HT-29 (cell line): ENCODE measurements around the gene KCNJ12. TPM values are rescaled to one million over a fixed set of nuclear protein-coding genes. Genes with fewer than 3 reads are reported as not detected.

Experiments
- DNase-seq: peaks from one replicate; pipeline ENCODE4 v3.0.0-alpha.2; 2015; ENCODE audit warnings: low spot score
- total RNA-seq: library from RNA; depleted of rRNA; stranded (reverse); fragments of >200 nt; shearing (Covaris generic); gene quantifications from 2 replicates; pipeline ENCODE4 v1.2.3, GENCODE V29; 2014

KCNJ12 gene
- total RNA-seq, 1 experiment from 2014 or later, result not detected

DNA sequence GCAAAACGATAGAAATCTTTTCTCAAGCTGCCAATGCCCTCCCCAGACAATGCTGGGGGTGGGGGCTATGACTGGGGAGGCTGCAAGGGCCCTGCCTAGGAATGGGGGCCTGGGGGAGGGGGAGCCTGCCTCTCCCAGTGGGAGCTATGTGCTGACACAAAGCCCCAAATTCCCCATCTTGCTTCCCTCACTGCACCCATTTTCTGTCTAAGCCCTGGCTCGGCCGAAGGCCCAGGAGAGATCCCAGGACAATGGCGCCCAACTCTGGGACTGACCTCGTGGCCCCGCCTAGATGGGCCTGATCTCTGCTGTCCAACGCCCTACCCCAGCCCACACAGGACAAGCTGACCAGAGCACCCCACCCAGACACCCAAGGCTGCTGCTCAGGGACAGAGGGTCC is 11.1 kb upstream of the KCNJ12 start:
- DNase-seq, result no peak

DNA sequence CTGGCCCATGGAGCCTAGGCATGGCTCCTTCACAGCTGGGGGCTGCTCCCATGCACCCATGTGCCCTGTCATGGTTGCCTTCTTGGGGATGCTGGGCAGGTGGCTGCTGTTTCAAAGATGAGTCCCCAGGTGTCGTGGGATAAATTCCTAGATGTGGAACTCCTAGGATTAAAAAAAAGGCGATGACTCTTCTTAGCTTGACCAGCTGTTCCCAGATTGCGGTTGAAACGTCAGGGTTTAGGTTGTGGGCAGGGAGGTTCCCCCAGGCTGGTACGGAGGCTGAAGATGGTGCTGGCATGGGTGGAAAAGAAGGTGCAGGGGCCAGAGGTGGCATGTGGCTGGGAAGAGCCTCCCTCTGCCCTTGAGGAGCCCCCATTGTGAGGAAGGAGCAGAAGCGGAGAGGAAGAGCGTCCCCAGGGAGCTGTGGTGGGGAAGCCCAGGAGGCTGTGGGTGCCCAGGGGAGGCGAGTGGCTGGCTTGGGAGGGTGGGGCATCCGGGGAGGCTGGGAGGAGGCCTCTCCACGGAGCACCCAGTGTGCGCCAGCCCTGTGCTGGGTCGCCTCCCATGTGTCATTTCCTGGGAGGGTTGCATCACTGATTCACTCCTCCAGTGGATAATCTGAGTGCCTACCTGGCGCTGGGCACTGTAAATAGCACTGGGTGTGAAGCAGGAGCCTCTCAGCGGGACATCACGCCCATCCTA is 7.5 kb upstream of the KCNJ12 start:
- DNase-seq, result no peak

DNA sequence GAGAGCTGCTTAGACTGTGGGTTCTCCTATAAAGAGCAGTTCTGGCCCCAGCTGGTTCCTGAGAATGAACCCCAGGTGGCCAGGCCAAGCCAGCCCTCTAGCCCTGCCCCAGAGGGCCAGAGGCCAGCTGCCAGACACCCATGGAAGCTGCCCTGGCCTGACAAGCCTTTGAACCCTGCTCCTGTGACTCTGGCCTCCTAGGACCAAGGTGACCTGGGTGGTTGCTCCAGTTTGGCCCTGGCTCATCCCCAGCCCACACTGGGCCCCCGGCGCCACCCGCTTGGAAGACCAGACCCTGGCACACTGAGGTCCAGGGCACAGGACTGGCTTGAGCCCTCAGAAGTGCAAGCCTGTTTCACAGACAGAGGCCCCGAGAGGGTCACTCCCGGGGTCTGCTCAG is 6.8 kb upstream of the KCNJ12 start:
- DNase-seq, result no peak

DNA sequence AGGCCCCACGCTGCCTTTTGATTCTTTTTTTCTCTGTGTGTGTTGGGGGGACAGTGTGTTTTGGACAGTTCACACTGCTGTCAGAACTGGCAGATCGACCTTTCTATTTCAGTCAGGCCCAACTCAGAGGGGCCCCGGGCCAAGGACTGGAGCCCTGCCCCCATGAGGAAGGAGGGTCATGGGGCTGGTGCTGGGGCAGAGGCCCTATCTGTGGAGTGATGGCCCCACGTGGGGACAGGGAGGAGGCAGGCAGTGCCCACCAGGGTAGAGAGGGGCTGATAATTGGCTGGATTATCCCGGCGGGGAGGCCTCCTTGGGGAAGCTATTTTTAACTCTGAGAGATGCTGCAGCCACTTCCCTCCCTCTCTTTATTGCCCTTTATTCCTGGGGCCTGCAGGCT is 5.7 kb upstream of the KCNJ12 start:
- DNase-seq, result no peak

DNA sequence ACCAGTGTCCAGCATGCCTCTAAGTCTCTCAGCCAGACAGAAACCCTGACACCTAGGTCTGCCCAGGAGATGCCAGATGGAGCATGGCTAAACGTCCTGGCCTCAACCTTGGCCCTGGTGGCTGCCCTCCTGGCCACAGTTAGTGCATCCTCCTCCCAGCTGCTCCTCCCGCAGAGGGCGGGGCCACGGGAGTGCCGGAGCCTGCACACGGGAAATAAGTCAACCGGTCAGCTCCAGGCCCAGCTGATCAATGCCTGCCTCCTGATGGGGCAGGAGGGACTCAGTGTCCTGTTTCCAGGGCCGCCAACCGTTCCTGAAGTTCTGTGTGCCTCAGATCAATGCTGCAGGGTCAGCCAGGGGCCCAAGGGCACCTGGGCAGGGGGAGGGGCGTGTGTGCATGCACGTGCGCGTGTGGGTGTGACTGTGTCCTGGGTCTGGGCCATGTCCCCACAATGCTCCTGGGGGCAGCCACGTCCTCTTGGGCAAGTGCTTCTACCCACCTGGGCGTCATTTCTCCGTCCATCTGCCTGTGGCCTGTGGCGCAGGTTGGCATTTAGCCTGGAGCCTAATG is 4.6 kb upstream of the KCNJ12 start:
- no peak for DNase-seq

DNA sequence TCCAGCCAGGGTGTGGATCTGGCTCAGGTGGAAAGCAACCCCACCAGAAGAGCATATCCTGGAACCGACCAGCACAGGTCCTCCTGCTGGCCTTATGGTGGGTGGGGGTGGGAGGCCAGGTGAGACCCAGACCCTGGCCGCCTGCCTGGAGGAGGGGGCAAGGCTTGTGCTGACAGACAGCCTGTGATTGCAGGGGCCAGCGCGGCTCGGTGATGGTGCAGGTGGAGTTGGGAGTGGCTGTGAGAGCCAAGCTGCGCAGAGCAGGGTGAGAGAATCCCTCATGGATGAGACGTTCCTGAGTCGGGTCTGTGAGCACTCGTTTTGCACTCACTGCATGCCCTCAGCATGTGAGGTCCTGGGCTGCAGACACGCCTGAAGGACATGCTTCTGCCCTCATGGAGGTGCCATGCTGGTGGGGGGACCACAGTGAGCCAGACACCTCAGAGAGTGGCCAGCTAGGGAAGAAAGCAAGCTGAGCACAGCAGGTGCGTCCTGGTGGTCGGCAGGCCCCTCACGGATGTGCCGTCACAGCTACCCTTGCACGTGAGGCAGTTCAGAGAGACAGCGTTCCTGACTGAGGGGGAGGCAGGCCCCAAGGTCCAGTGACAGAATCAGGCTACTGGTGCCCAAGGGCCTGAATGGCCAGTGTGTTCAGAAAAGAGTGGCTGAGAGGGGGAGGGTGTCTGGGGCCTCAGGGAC is 3.8 kb upstream of the KCNJ12 start:
- DNase-seq, result no peak

DNA sequence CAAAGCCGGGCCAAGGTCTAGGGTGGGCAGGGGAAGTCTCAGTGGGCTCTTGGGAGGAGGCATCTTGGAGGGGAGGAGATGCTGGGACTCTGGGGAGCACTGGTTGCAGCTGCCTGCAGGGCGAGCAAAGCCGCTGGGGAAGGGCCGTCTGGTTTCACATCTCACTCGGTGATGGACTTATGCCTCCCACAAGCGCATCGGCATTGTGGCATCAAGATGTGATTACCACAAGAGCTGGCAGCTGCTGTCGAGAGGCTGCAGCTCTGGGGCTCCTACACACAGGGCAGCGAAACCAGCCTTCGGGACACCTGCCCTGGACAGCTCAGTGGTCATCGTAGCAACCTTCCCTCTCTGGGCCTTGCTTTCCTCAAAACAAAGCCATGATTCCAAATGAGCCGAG is 3.1 kb upstream of the KCNJ12 start:
- no peak for DNase-seq

DNA sequence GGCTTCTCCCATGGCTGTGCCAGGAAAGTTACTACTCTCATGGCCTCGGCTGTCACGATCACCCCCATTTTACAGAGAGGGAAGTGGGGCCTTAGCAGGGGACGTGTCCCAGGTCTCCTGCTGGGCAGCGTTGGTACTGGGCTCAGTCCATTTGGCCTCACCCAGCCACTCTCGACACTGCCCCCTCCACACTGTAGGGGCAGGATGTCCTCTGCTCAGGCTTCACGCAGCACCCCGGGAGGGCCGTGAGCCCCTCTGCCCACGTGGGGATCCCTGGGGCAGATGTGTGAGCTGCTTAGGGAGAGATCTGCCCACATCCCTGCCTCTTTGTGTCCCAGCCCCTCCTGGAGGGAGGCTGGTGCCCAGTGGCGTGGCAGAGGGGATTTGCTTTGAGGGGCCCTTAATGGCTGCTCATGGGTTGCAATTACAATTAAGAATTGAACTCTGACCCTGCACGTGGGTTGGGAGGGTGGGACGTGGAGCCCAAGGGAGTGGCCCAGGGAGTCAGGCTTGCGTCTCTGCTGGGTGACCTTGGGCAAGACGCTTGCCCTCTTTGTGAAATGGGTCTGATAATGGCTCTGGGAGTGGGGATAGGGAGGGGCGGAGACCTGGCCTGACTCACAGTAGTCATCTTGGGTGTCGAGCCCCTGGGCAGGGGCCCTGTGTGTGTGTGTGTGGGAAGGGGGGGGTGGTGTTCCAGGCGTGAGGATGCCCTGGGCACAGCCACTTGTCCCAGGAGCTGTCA is 2.3 kb upstream of the KCNJ12 start:
- DNase-seq, result no peak

DNA sequence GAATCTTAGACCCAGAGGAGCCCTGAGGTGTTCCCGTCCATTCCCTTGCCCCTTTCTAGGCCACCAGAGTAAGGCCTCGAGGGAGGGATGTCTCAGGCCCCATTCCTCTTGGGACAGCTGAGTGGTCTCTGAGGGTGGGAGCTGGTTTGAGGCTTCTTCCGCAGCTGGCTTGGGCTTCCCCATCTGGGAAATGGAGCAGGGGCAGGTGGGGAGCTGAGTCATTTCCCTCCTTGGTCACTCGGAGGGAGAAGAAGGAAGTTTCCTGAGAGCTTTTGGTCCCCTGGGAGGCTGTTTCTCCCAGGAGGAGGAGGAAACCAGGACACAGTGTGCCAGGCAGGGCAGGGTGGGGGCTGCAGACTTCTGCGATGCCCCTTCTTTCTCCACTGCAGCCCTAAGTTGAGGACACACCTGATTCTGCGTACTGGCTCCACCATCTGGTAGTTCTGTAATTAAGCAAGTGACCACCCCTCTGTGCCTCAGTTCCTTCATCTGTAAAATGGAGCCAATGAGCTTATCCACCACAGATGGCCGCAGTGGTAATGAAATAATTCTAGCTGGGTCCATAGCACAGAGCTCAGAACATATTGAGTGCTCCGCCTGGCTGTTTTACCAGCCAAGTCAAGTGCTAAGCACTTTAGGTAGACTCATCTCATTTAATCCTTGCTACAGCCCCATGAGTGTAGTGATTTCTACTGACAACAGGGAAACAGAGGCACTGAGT is 1.6 kb upstream of the KCNJ12 start:
- no peak for DNase-seq

DNA sequence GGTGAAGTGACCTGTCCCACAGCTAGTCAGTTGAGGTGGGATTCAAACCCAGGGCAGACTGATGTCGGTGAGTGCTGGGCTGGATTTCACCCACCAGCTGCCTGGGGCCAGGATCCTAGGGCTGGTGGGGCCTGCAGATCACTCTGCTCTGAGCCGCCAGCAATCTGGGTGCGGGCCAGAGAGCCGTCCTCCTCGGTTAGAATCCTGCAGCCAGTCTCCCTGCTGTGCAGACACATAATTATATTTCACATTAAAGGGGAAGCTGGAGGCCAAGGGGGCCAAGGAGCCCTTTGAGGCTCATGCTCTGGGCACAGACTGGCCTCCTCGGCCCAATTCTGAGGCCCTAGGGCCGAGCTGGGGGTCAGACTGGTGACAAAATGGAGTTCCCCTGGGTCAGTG is 996 bp upstream of the KCNJ12 start:
- DNase-seq, result no peak

DNA sequence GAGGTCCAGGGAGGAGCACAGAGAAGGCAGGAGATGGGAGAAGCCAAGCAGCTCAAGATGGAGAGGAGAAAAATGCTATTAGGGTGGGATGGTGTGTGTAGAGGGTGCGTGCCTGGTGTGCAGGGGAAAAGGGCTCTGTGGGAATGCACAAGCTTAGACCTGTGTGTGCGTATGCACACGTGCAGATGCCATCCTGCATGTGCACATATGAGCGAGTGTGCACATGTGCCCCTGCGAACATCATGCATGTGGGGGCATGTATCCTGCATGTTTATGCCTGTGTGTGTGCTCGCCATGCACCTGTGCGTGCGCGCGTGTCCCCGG is 438 bp upstream of the KCNJ12 start:
- no peak for DNase-seq

DNA sequence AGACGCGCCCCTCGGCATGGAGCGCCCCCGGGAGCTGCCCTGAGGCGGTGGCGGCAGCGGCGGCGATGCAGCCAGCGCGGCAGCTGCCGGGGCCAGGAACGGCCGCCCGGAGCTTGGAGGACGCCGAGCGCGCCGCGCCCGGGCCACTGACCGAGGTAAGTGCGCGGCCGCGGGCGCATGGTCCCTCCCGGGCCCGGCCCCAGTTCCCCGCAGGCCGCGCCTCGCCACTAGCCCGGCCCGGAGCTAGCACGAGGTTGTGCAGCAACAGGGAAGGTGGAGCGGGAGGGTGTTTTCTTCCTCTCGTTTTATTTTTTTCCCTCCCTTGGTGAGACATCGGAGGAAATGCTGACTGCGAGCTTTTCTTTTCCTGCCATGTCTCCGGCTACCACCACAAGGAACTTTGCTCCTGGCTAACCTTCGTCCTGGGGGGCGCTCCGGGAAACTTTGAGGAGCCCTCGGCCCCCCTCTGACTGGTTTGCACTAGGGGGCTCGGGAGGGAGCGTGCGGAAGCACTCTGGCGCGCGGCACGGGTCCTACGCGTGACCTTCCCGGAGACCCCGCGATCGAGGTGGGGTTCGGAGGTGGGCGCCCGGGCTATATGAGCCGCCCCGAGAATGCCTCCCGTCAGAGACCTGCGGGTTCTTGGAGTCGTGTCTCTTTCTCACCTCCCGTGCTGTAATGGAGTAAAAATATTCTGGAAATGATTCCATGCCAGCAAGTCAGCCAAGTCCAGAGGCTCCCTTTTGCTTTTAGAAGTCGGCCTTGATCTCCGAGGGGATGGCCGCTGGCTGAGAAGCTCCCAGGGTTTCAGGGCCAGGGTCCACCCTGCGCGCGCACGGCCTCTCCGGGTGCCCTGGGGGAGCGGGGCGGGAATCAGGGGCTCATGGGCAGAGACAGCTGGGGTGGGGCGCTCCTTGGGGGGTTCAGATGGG is 868 bp downstream of the KCNJ12 start:
- DNase-seq, result no peak

DNA sequence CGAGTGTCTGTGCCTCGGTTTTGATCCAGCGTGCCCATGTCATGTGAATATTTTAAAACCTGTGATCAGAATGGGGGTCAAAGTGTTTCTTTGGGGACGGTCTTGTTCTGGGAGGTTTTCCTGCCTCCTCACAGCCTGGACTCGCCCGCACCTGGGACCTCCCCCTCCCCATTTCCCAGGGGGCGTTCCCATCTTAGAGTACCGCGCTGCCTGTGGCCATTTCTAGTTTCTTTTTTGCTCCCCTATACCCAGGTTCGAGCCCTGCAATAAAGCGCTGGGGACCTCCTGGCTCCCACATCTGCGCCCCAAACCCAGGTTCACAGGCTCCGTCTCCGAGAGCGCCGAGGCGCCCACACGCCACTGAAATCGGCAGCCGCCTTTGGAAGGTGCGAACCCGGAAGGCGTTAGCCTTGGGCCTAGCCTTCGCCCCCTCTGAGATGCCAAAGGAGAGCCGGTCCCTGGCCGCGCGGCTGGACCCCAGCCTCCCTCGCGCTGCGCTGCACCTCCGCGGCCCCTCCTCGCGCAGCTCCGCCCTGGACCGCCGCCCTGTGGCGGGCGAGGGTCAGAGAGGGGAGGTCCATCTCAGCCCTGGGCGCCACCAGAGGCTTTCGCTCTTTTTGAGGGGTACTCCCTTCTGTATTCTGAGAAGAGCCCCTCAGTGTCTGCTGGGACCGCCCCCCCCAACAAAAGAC is 1.7 kb downstream of the KCNJ12 start:
- DNase-seq, result no peak

DNA sequence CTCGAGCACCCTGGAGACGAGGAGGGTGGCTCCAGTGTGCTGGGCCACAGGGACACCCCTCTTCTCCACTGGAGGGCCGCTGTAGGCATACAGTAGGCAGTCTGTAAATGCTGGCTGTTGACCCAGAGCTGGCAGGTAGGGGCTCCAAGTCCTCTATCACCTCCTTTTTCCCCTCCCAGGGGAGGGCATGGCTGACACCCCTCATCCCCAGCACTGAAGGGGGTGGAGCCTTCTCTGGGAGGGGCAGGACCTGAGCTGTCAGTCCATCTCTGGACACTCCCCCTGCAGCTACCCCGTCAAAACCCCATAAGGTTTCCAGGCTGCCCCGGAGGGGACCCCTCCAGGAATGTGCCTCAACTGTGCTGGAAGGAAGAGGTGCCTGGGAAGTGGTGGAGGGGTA is 2.4 kb downstream of the KCNJ12 start:
- no peak for DNase-seq

DNA sequence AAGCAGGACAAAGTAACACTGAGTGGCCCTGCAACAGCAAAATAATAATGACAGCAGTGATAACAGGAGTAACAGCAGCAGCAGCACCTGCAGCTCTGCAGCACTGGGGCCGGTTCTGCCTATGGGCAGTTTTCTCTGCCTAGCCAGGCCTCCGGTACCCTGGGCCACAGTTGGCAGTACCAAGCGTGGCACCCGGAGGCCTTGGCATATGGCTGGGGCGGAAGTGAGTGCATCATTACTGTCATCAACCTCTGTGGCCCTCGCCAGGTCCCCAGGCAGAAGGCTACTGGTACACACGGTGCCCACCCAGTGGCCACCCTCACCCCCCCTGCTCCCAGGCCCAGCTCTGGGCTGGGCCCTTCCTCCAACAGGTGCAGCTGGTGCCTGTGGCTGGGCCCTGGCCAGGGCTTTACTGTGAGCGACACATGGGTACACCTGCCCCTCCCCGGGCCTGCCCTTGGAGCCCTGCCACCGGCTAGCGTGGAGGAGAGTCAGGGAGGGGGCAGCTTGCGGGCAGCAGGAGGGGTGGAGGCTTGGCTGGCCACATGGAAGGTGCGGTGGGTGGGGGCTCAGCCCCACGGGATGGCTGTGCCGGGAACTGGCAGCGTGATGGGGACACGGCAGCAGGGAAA is 3.0 kb downstream of the KCNJ12 start:
- no peak for DNase-seq

DNA sequence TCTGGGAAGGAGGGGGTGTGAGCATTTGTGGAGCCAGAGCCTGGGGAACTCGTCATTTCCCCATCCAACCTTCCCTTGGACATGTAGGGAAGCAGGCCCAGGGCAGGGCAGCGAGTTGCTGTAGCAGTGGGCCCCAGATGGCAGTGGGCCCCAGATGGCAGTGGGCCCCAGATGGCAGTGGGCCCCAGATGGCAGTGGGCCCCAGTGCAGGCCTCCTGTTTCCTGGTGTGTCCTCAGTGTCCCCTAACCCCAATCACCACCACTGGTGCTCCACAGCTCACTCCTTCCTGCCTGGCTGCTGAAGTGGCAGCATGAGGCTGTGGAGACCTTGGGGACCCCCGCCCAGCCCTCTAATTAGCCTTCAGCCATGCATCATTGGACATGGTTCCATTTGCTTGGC is 4.5 kb downstream of the KCNJ12 start:
- DNase-seq, result no peak

DNA sequence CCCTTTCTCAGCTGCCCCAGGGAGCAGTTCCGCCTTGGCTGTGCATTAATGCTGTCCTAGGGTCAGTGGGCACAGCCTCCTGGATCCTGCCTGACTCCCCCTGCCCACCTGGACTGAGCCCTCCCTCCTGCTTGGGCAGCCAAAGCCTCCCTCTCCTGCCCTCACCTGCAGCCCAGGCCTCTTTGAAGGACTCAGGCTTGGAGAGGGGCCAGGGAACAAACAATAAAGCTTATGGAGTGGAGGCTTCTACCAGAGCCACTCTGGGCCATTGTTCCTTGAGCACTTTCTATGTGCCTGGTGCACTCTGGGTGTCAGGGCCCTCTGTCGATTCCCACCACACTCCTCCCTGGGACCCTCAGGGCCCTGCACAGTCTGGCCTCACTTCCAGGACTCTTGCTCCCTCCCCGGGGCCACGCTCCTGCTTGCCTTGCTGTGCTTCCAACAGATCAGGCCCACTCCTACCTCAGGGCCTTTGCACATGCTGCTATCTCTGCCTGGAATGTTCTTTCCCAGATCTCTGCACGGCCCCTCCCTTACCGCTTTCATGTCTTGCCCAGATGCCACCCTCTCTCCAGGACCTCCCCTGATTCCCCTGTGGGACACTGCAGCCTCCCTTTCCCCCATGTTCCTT is 5.0 kb downstream of the KCNJ12 start:
- no peak for DNase-seq

DNA sequence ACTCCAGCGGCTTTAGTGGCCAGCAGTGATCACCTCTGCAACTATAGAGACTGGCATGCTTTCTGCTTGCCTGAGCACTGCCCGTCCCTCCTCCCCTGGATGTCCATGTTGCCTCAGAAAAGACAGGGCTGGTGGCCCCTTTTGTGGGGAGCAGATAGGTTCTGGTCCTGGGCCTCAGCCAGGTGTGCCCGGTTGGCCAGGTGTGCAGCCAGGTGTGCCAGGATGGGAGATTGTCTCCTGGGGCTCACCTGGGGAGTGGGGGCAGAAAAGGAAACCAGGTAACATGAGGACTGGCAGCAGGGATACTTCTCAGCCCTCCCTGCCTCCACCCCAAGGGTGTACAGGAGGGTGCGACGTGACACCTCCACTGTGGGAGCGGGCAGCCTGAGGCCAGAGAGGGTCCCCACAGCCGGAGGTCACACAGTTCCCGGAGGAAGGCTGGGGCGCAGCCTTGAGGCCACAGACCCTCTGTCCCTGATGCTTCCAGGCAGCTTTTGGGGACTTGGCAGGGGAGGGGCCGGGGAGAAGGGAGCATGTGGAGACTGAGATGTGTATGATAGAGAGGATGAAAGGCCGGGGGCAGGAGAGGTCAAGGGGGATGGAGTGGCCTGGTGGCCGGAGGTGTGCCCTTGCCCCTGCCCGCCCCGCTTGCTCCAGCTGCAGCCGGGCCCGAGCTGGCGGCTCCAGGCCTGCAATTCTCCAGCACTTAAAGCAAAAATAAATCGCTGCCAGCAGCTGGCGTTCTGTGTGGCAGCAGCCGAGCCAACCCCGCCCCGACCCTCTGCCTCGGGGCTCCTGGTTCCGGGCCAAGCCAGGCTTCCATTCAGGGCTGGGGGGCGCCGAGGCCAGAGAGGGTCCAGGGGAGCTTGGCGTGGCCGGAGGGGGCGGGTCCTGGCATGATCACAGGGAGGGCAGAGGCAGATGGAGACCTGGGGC is 6.7 kb downstream of the KCNJ12 start:
- no peak for DNase-seq
